ENCODE data around the gene PDE4B. TPM values are rescaled to one million over a fixed set of nuclear protein-coding genes. Genes with fewer than 3 reads are reported as not detected.

Gene PDE4B
- total RNA-seq, 1 donor from 2014 or later = 3.8 TPM

DNA sequence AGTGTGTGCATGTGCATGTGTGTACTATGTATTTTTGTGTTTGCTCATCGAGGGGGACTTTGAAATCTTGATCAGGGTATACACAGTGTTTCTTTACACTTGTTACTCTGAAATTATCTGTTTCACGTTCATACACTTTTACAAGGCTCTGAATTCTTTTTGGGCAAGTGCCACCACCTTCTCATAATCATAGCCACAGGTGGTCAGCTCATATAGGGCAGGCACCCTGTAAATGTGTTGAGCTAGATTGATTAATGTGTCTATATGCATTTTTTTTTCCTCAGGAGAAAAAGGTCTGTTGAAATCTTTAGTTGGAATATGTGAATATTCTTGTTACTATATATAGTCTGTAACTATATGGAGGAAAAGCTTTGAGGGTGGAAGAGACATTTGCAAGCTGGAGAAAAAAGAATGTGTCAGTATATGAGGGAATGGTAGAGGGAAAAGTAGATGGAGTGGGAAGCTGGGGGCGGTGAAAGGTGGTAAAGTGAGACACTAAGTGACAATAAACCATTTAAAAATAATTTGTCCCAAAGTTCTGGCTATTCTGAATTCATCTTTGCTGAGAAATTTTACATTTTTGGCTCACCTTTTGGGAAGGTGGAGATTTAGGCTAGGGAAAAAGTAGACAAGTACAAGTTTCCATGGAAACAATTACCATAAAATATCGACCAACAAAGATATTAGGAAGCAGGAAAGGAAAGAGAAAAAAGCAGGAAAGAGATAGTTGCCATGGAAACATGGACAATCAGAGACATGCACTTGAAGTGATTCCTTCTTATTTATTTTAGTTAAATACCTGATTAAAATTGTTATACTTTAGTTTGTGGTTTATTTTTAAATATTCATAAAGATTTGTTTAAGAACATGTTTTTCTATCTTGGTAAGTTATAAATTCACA, 277.5 kb downstream of the PDE4B start:
- TF ChIP-seq, protein P1, sequence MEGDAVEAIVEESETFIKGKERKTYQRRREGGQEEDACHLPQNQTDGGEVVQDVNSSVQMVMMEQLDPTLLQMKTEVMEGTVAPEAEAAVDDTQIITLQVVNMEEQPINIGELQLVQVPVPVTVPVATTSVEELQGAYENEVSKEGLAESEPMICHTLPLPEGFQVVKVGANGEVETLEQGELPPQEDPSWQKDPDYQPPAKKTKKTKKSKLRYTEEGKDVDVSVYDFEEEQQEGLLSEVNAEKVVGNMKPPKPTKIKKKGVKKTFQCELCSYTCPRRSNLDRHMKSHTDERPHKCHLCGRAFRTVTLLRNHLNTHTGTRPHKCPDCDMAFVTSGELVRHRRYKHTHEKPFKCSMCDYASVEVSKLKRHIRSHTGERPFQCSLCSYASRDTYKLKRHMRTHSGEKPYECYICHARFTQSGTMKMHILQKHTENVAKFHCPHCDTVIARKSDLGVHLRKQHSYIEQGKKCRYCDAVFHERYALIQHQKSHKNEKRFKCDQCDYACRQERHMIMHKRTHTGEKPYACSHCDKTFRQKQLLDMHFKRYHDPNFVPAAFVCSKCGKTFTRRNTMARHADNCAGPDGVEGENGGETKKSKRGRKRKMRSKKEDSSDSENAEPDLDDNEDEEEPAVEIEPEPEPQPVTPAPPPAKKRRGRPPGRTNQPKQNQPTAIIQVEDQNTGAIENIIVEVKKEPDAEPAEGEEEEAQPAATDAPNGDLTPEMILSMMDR (conservative IDR thresholded peaks at IDR 0.05; ENCODE audit: low read depth, low read length) = no peak
- DNase-seq (ENCODE audit: low read depth) = no peak
- H3K4me3 ChIP-seq (ENCODE audit: low read depth, low read length) = no peak overlapping the region

DNA sequence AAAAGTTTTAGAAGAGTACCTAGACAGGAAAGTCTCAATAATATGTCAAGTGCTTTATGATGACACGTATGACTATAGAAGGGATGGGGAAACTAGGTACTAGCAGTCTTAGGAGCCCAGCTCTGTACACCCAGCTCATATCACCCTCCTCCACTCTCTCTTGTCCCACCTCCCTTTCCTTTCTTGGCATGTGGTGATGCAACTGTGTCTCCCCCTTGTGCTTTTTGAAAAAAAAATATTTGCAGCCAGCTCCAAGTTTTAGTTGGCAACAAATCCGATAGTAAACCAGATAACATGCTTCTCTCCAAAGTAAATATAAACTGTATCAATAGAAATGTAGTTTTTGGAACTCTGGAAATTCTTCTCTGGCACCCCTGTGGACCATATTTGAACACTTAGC, 280.7 kb downstream of the PDE4B start:
- H3K4me3 ChIP-seq (ENCODE audit: low read depth, low read length) = no peak overlapping the region
- no peak for DNase-seq (ENCODE audit: low read depth)
- TF ChIP-seq, protein P1 (conservative IDR thresholded peaks at IDR 0.05; ENCODE audit: low read depth, low read length) = no peak

DNA sequence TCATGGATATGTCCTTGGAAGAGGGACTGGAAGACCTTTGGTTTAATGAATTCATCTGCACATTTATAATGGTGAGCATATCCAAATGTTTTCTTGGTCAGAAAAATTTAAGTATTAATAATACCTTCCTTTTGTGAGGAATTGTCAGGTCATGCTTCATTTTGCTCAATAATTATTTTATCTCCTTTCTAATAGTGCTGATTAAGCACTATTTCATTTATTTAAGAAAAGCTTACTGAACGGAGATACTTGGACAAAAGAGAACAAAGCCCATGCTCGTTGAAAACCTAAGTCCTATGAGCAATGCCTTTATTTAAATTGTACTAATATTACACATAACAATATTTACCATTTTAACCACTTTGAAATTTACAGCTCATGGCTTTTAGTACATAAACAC, 281.5 kb downstream of the PDE4B start:
- no peak for DNase-seq (ENCODE audit: low read depth)
- no peak overlapping the region for H3K4me3 ChIP-seq (ENCODE audit: low read depth, low read length)
- TF ChIP-seq, protein P1 (conservative IDR thresholded peaks at IDR 0.05; ENCODE audit: low read depth, low read length) = no peak

DNA sequence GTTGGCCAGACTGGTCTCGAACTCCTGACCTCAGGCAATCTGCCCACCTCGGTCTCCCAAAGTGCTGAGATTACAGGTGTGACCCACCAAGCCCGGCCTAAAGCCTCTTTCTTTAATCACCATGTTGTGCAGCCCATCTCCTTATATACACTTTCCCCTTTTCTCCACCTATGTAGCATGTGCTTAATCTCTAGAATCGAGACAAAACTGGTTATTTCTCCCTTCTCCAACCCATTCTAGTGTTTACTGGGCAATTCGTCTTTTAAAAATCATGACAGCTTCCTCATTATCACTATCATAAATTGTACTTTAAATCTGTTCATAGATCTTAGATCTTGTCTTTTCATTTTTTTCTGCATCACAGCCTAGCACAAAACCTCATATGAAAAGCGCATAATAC, 285.7 kb downstream of the PDE4B start:
- TF ChIP-seq, protein P1 (conservative IDR thresholded peaks at IDR 0.05; ENCODE audit: low read depth, low read length) = no peak
- H3K4me3 ChIP-seq (ENCODE audit: low read depth, low read length) = no peak overlapping the region
- no peak for DNase-seq (ENCODE audit: low read depth)

DNA sequence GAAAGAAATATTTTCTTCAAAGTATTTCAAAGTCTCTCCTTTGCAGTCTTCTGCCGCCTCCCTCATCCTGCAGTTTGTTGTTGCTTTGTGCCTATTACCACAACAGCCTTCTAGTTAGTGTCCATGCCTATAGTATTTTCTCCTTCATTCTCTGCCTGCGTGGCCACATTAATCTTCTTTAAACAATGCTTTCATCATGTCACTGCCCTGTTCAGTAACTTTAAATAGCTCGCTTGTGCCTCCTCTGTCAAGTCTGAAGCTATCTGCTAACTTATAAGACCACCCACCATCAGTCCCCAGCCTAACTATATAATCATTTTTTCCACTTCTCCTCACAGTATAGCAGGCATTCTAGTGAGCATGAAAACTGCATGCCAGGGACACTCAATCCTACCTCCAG, 290.3 kb downstream of the PDE4B start:
- no peak for DNase-seq (ENCODE audit: low read depth)
- no peak overlapping the region for H3K4me3 ChIP-seq (ENCODE audit: low read depth, low read length)
- TF ChIP-seq, protein P1 (conservative IDR thresholded peaks at IDR 0.05; ENCODE audit: low read depth, low read length) = no peak

DNA sequence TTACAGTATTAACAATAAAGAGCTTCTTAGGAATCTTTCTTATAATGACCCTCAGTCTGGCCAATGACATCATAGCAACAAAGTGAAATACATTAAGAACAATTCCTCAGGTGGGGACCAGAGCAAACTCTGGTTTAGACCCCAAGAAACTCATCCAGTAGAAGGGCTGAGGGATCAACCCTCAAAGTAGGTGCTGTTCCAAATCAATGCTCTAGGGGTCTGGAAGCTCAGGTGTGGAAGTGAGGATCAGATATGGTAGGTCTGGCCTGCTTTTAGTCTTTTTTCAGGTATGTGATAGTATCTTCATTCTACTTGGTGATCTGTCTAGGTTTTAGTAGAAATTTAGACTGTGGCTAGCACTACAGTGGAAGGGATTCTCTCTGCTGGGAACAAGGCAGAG, 291.7 kb downstream of the PDE4B start:
- H3K4me3 ChIP-seq (ENCODE audit: low read depth, low read length) = no peak overlapping the region
- TF ChIP-seq, protein P1 (conservative IDR thresholded peaks at IDR 0.05; ENCODE audit: low read depth, low read length) = no peak
- DNase-seq (ENCODE audit: low read depth) = no peak

DNA sequence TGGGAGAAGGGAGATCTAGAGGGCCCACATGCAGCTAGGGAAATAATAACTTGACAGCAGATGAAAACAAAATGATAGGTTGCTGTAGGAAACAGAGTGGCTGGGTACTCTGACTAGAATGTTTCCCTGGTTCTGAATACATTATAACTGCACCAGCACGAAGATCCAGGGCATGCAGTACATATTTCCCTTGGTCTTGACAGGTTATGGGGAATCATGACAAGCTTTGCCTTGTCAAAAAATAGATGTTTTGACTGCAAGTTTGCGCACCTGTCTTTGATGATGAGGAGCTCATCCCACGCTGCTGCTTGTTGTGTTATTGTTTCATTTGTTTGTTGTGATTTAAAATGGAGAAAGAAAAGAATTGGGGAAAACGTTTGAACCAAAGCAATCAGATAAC, 292.9 kb downstream of the PDE4B start:
- no peak for DNase-seq (ENCODE audit: low read depth)
- H3K4me3 ChIP-seq (ENCODE audit: low read depth, low read length) = no peak overlapping the region
- TF ChIP-seq, protein P1 (conservative IDR thresholded peaks at IDR 0.05; ENCODE audit: low read depth, low read length) = no peak

Measured in epithelial cell of proximal tubule (primary cell).